Endothelial cell of umbilical vein (primary cell): ENCODE data around the gene C4orf17. TPM values are rescaled to one million over a fixed set of nuclear protein-coding genes. Genes with fewer than 3 reads are reported as not detected.

Experiments
- BruUV-seq: library from RNA; stranded (reverse); fragments of 400-500 nt; replicated peaks from 2 replicates; lab custom pipeline; 2021; lab: Mats Ljungman, UMichigan
- CTCF ChIA-PET: fragments of 300-600, 350-600 bp; sonication (Branson Sonifier 250); formaldehyde crosslinking; loops from one replicate; lab custom pipeline; 2021; ENCODE audit warnings: antibody characterized with exemption, inconsistent platforms; lab: Charles Lee
- POLR2A ChIA-PET: fragments of 300-600, 350-600 bp; sonication (Branson Sonifier 250); formaldehyde crosslinking; loops from one replicate; lab custom pipeline; 2021; ENCODE audit warnings: antibody characterized with exemption, inconsistent platforms; lab: Charles Lee
- DNase-seq: peaks from one replicate; pipeline ENCODE4 v3.0.0-alpha.2; 2011; ENCODE audit warnings: low read depth, low spot score
- FAIRE-seq: peaks from 2 replicates; lab custom pipeline; 2011; peaks lifted over from hg19 to GRCh38; lab: Jason Lieb, UNC
- H2AFZ ChIP-seq: 2 replicates; pipeline ENCODE4 v1.6.0; 2012; ENCODE audit warnings: low read depth, low read length, control low read depth, inconsistent platforms
- H3K27ac ChIP-seq: 2 replicates; pipeline ENCODE4 v1.5.1; 2011; ENCODE audit warnings: low read depth, mild to moderate bottlenecking, control low read depth, low read length, moderate library complexity; ENCODE audit not compliant: insufficient read depth
- H3K27me3 ChIP-seq, 2 experiments: 2 replicates each; pipeline versions ENCODE4 v1.6.0 to v1.6.1; 2011; ENCODE audit warnings: low read length in 2 of 2, mixed read lengths in 1 of 2; ENCODE audit not compliant: control insufficient read depth in 2 of 2, insufficient read depth in 2 of 2
- H3K36me3 ChIP-seq, 2 experiments: 2 replicates in 1 of 2; 3 replicates in 1 of 2; pipeline ENCODE4 v1.5.1; 2011; ENCODE audit warnings: low read length in 2 of 2, mild to moderate bottlenecking in 1 of 2, moderate library complexity in 1 of 2; ENCODE audit not compliant: control insufficient read depth in 2 of 2, insufficient read depth in 2 of 2; ENCODE audit errors: extremely low read depth in 1 of 2
- H3K4me1 ChIP-seq: 3 replicates; pipeline ENCODE4 v1.5.1; 2011; ENCODE audit warnings: mild to moderate bottlenecking, low read length; ENCODE audit not compliant: control insufficient read depth, insufficient read depth; ENCODE audit errors: extremely low read depth
- H3K4me2 ChIP-seq: 2 replicates; pipeline ENCODE4 v1.6.1; 2011; ENCODE audit warnings: low read length, control low read depth, mixed read lengths; ENCODE audit not compliant: insufficient read depth
- H3K4me3 ChIP-seq, 3 experiments: fragments of 200-600 bp in 1 of 3; sonication (generic), shearing (Covaris generic) in 1 of 3; replicated peaks in 1 of 3; 2 replicates each; pipeline ENCODE4 v1.5.1; 2011 to 2016; ENCODE audit warnings: control low read depth in 3 of 3, low read length in 3 of 3, mild to moderate bottlenecking in 2 of 3, inconsistent platforms in 1 of 3, low read depth in 1 of 3, moderate library complexity in 1 of 3; ENCODE audit not compliant: insufficient read depth in 1 of 3
- H3K79me2 ChIP-seq: 2 replicates; pipeline ENCODE4 v1.6.0; 2012; ENCODE audit warnings: low read length, inconsistent platforms; ENCODE audit not compliant: control insufficient read depth, insufficient read depth
- H3K9ac ChIP-seq: replicated peaks from 2 replicates; pipeline ENCODE3; 2011; ENCODE audit warnings: low read length, control low read depth; ENCODE audit not compliant: insufficient read depth; ENCODE audit errors: extremely low read depth
- H3K9me1 ChIP-seq: replicated peaks from 3 replicates; pipeline ENCODE4 v1.6.0; 2011; ENCODE audit warnings: mild to moderate bottlenecking, low read length; ENCODE audit not compliant: control insufficient read depth, insufficient read depth; ENCODE audit errors: extremely low read depth
- H3K9me3 ChIP-seq: replicated peaks from 2 replicates; pipeline ENCODE4 v1.5.1; 2012; ENCODE audit warnings: low read length, inconsistent platforms; ENCODE audit not compliant: control insufficient read depth, insufficient read depth
- H4K20me1 ChIP-seq: replicated peaks from 2 replicates; pipeline ENCODE3; 2011; ENCODE audit warnings: mild to moderate bottlenecking, low read length; ENCODE audit not compliant: control insufficient read depth, insufficient read depth; ENCODE audit errors: extremely low read depth
- CTCF ChIP-seq, 2 donors: IDR thresholded peaks; 1 replicate in 1 of 2; 2 replicates in 1 of 2; pipeline ENCODE4 v1.5.1; 2011; ENCODE audit warnings: low read length in 2 of 2, mild to moderate bottlenecking in 2 of 2, moderate library complexity in 2 of 2, control low read depth in 1 of 2, inconsistent platforms in 1 of 2, low read depth in 1 of 2; ENCODE audit not compliant: insufficient read depth in 1 of 2; ENCODE audit errors: extremely low read depth in 1 of 2
- EZH2 ChIP-seq: IDR thresholded peaks from 2 replicates; pipeline ENCODE4 v1.6.1; 2012; ENCODE audit warnings: borderline replicate concordance, low read depth, mild to moderate bottlenecking, moderate library complexity, low read length, inconsistent platforms; ENCODE audit not compliant: severe bottlenecking
- FOS ChIP-seq: IDR thresholded peaks from 2 replicates; pipeline ENCODE4 v1.6.1; 2011; ENCODE audit warnings: mild to moderate bottlenecking, low read length, moderate library complexity, borderline replicate concordance; ENCODE audit not compliant: insufficient read depth
- GATA2 ChIP-seq: IDR thresholded peaks from 2 replicates; pipeline ENCODE4 v1.7.0; 2011; ENCODE audit warnings: low read depth, mild to moderate bottlenecking, moderate library complexity, mixed read lengths, low read length; ENCODE audit not compliant: insufficient read length, insufficient read depth
- JUN ChIP-seq: IDR thresholded peaks from 2 replicates; pipeline ENCODE4 v1.6.1; 2011; ENCODE audit warnings: borderline replicate concordance, low read depth; ENCODE audit not compliant: insufficient read length, insufficient read depth
- MAX ChIP-seq: IDR thresholded peaks from 2 replicates; pipeline ENCODE4 v1.6.1; 2011; ENCODE audit not compliant: insufficient read depth, insufficient read length
- MYC ChIP-seq: IDR thresholded peaks from one replicate; pipeline ENCODE4 v1.6.1; 2011; ENCODE audit warnings: mild to moderate bottlenecking, low read depth, low read length
- POLR2A ChIP-seq: IDR thresholded peaks from 2 replicates; pipeline ENCODE4 v1.6.1; 2012; ENCODE audit warnings: low read depth, mild to moderate bottlenecking, control low read depth, low read length
- POLR2AphosphoS5 ChIP-seq: IDR thresholded peaks from 2 replicates; pipeline ENCODE4 v1.6.1; 2012; ENCODE audit warnings: low read depth, mild to moderate bottlenecking, control low read depth, low read length, moderate library complexity; ENCODE audit not compliant: insufficient read depth
- dilution Hi-C: fragments of 300-500 bp; cut with MboI; formaldehyde crosslinking; loops from one replicate; pipeline ENCODE4 v1.15.0; 2019; ENCODE audit warnings: low sequenced_read_pairs; ENCODE audit not compliant: extremely low pct_ligation_motif_present
- intact Hi-C: fragments of 100-400 bp; cut with micrococcal nuclease; formaldehyde crosslinking; loops from one replicate; pipeline ENCODE4 v1.10.0; 2022
- polyA plus RNA-seq, 4 experiments: library from polyadenylated mRNA; depleted of rRNA in 3 of 4; stranded (reverse) in 3 of 4; unstranded in 1 of 4; fragments of >200 nt; gene quantifications; 2 replicates each; pipeline versions ENCODE4 v1.2.1 to v1.2.3, GENCODE V29; 2011 to 2012; ENCODE audit warnings: missing spikeins in 1 of 4
- total RNA-seq: library from RNA; stranded (reverse); gene quantifications from 2 replicates; pipeline ENCODE4 v1.2.3, GENCODE V29; 2021

The C4orf17 gene
- total and polyA plus RNA-seq, 2 donors (not counting 3 experiments of a cell fraction or from before 2014, with no cell fraction given): not detected

- no TSS peak for BruUV-seq
- H2AFZ ChIP-seq: no peak overlapping the region
- no peak for TF ChIP-seq MAX
- no peak for TF ChIP-seq FOS
- TF ChIP-seq EZH2: no peak
- no peak for TF ChIP-seq POLR2A
- no peak for TF ChIP-seq GATA2
- TF ChIP-seq POLR2AphosphoS5: no peak
- no peak for TF ChIP-seq MYC
- TF ChIP-seq CTCF (IDR thresholded peaks at IDR 0.05; ENCODE audit: extremely low read depth in 1 of 2, insufficient read depth in 1 of 2, low read depth in 1 of 2, low read length in 2 of 2): no peak
- no peak for TF ChIP-seq JUN
- no peaks in the 10 kb centered on the region for H3K79me2 ChIP-seq
- DNase-seq: no peak
- no peak overlapping the region for H3K9ac ChIP-seq
- intact Hi-C loops: no loop called here
- no peaks in the 10 kb centered on the region for H3K4me1 ChIP-seq
- no peaks in the 10 kb centered on the region for H3K9me3 ChIP-seq
- FAIRE-seq: no peak
- no peak overlapping the region for H3K4me3 ChIP-seq
- ChIA-PET CTCF (no interaction called here), POLR2A (no interaction called here)
- no peak overlapping the region for H3K4me2 ChIP-seq
- dilution Hi-C loops: no loop called here
- no peaks in the 10 kb centered on the region for H4K20me1 ChIP-seq
- H3K36me3 ChIP-seq: no peaks in the 10 kb centered on the region
- no peaks in the 10 kb centered on the region for H3K9me1 ChIP-seq
- no peak overlapping the region for H3K27ac ChIP-seq
- no peaks in the 10 kb centered on the region for H3K27me3 ChIP-seq
Observed at GRCh38 chr4:99504804-99505502, 5.9 kb upstream of the C4orf17 start.
